ENCODE results near the gene KIF16B. TPM values are rescaled to one million over a fixed set of nuclear protein-coding genes. Genes with fewer than 3 reads are reported as not detected.

The KIF16B gene
- total and polyA plus RNA-seq, 10 of the 15 experiments (the other 5 are each of a cell fraction or from before 2014, with no cell fraction given) = 0.21 to 5.2 (median 3.0) TPM

DNA sequence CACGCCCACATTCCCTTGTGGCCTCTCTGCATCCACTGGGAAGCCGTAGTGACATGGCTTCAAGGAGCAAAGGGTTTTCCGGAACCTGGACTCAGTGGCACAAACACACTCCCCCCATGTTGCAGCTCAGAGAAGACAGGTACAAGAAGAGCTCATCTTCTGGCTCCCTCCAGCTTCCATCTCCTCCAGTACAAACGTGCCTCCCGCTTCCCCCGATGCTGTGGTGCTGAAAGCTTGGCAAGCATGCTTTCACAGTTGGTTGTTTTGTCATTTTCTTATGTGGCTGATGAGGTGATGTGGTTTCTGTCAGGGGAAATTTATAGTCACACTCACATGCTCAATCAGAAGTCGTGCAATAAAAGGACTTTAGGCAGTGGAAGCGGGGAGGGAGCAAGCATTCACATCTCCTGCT lies 258.5 kb downstream of the KIF16B start (continued):
- TF ChIP-seq, protein P1, sequence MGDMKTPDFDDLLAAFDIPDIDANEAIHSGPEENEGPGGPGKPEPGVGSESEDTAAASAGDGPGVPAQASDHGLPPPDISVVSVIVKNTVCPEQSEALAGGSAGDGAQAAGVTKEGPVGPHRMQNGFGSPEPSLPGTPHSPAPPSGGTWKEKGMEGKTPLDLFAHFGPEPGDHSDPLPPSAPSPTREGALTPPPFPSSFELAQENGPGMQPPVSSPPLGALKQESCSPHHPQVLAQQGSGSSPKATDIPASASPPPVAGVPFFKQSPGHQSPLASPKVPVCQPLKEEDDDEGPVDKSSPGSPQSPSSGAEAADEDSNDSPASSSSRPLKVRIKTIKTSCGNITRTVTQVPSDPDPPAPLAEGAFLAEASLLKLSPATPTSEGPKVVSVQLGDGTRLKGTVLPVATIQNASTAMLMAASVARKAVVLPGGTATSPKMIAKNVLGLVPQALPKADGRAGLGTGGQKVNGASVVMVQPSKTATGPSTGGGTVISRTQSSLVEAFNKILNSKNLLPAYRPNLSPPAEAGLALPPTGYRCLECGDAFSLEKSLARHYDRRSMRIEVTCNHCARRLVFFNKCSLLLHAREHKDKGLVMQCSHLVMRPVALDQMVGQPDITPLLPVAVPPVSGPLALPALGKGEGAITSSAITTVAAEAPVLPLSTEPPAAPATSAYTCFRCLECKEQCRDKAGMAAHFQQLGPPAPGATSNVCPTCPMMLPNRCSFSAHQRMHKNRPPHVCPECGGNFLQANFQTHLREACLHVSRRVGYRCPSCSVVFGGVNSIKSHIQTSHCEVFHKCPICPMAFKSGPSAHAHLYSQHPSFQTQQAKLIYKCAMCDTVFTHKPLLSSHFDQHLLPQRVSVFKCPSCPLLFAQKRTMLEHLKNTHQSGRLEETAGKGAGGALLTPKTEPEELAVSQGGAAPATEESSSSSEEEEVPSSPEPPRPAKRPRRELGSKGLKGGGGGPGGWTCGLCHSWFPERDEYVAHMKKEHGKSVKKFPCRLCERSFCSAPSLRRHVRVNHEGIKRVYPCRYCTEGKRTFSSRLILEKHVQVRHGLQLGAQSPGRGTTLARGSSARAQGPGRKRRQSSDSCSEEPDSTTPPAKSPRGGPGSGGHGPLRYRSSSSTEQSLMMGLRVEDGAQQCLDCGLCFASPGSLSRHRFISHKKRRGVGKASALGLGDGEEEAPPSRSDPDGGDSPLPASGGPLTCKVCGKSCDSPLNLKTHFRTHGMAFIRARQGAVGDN (IDR thresholded peaks at IDR 0.05) = 0 out of 2 replicates have a peak, but pooled peaks have one; percentile 36
- TF ChIP-seq EED (IDR thresholded peaks at IDR 0.05; ENCODE audit: low read depth) (peak; percentile 28; the same call in 1 of the 2 replicates), ZZZ3 (IDR thresholded peaks at IDR 0.05; ENCODE audit: control insufficient read depth, insufficient read length, low read depth) (no peak), SRF (IDR thresholded peaks at IDR 0.05; ENCODE audit: low read depth in 2 of 2, low read length in 2 of 2) (no peak), SMARCA5 (IDR thresholded peaks at IDR 0.05) (peak; percentile 45; the same call in 1 of the 2 replicates), GATAD2B (conservative IDR thresholded peaks at IDR 0.05; ENCODE audit: low read depth) (peak; percentile 46; the same call in 1 of the 2 replicates), MEF2B (IDR thresholded peaks at IDR 0.05; ENCODE audit: partially characterized antibody, poor library complexity, severe bottlenecking) (peak; percentile 16), DPF2 (IDR thresholded peaks at IDR 0.05) (peak; percentile 81), CBX3 (IDR thresholded peaks at IDR 0.05; ENCODE audit: borderline replicate concordance, low read depth) (no peak), ATF7 (IDR thresholded peaks at IDR 0.05; ENCODE audit: low read depth) (peak; percentile 65)

Measured in GM12878 (cell line).